MM.1S (cell line): ENCODE results near the gene ERFL.

Experiments used
- DNase-seq: peaks from one replicate; pipeline ENCODE4 v3.0.0-alpha.2; 2015
- H2AFZ ChIP-seq: fragments of 300-600 bp; sonication (generic); 2 replicates; pipeline ENCODE4 v1.6.0; 2016; ENCODE audit warnings: antibody characterized with exemption, low read length
- H3F3A ChIP-seq: fragments of 300-600 bp; sonication (generic); 2 replicates; pipeline ENCODE4 v1.6.1; 2016; ENCODE audit warnings: mild to moderate bottlenecking, antibody characterized with exemption, low read length, moderate library complexity, mixed read lengths; ENCODE audit not compliant: insufficient read depth
- H3K27ac ChIP-seq: fragments of 300-600 bp; sonication (generic); 2 replicates; pipeline ENCODE4 v1.5.1; 2016; ENCODE audit warnings: mild to moderate bottlenecking, low read length
- H3K27me3 ChIP-seq: fragments of 300-600 bp; sonication (generic); replicated peaks from 2 replicates; pipeline ENCODE4 v1.6.0; 2016; ENCODE audit warnings: low read length; ENCODE audit not compliant: insufficient read depth
- H3K36me3 ChIP-seq: fragments of 300-600 bp; sonication (generic); replicated peaks from 2 replicates; pipeline ENCODE4 v1.6.1; 2016; ENCODE audit warnings: mild to moderate bottlenecking, low read length, mixed read lengths; ENCODE audit not compliant: insufficient read depth
- H3K4me1 ChIP-seq: fragments of 300-600 bp; sonication (generic); 2 replicates; pipeline ENCODE4 v1.6.1; 2016; ENCODE audit warnings: low read length, mixed read lengths
- H3K4me2 ChIP-seq: fragments of 300-600 bp; sonication (generic); 2 replicates; pipeline ENCODE4 v1.6.0; 2016; ENCODE audit warnings: low read depth, low read length
- H3K4me3 ChIP-seq: fragments of 300-600 bp; sonication (generic); 2 replicates; pipeline ENCODE4 v1.5.1; 2016; ENCODE audit warnings: low read length, mixed read lengths
- H3K79me2 ChIP-seq: fragments of 300-600 bp; sonication (generic); 2 replicates; pipeline ENCODE4 v1.6.1; 2016; ENCODE audit warnings: mixed run types, low read length, mixed read lengths
- H3K9ac ChIP-seq: fragments of 300-600 bp; sonication (generic); 2 replicates; pipeline ENCODE4 v1.6.1; 2016; ENCODE audit warnings: low read length, mixed read lengths
- H3K9me2 ChIP-seq: fragments of 300-600 bp; sonication (generic); replicated peaks from 2 replicates; pipeline ENCODE4 v1.6.1; 2016; ENCODE audit warnings: mild to moderate bottlenecking, low read length, mixed read lengths; ENCODE audit not compliant: insufficient read depth
- H3K9me3 ChIP-seq: fragments of 300-600 bp; sonication (generic); replicated peaks from 2 replicates; pipeline ENCODE4 v1.6.1; 2016; ENCODE audit warnings: mild to moderate bottlenecking, low read length, mixed read lengths; ENCODE audit not compliant: insufficient read depth
- H4K20me1 ChIP-seq: fragments of 300-600 bp; sonication (generic); 2 replicates; pipeline ENCODE4 v1.6.1; 2016; ENCODE audit warnings: mild to moderate bottlenecking, low read length, moderate library complexity, mixed read lengths; ENCODE audit not compliant: insufficient read depth
- EZH2 ChIP-seq: fragments of 300-600 bp; sonication (generic); optimal IDR thresholded peaks from 2 replicates; pipeline ENCODE3; 2017; ENCODE audit warnings: low read depth, mild to moderate bottlenecking, antibody characterized with exemption, low read length, mixed read lengths
- EZH2phosphoT487 ChIP-seq: fragments of 300-600 bp; sonication (generic); IDR thresholded peaks from 2 replicates; pipeline ENCODE4 v1.6.1; 2018; ENCODE audit warnings: antibody characterized with exemption, low read length
- TF ChIP-seq, protein P1 (sequence below): fragments of 300-600 bp; sonication (generic); IDR thresholded peaks from 2 replicates; pipeline ENCODE4 v1.5.1; 2016; ENCODE audit warnings: antibody characterized with exemption, low read length, mixed read lengths

ERFL gene

DNA sequence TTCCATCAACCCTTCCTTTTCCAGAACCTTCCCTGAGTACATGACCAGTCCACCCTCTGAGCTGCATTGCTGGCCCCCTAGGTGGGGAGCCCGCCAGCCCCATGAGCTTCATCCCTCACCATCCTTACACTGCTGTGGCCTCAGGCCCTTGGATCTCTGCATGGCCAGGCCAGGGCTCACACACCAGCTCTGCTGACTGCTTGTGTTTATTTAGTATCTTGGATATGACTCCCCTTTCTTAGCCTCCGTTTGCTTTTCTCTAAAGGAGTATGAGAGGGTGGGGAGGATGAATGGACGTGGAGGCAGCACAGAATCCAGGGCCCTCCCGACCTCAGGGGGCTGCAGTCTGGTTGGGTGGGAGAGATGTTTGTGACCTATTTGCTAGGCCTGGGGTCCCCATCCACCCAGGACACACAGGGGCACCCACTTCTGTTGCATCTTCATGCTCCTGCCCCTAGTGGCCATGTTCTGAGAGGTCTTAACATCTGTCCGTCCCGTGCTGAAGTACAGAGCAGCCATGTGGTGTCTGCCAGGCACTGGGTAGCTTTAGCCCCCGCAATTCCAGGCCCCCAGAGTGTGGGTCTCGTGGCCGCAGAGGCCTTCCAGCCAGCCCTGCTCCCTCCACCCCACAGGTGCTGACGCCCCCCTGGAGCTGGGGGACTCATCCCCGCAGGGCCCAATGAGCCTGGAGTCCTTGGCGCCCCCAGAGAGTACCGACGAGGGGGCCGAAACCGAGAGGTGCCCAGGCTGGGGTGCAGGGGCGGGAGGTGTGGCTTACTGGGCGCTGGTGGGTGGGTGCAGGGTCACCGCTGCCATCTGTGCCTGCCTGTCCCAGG lies 32.3 kb downstream of the ERFL start:
- H3K4me1 ChIP-seq = no peaks in the 10 kb centered on the region
- no peaks in the 10 kb centered on the region for H4K20me1 ChIP-seq
- no peaks in the 10 kb centered on the region for H3K36me3 ChIP-seq
- H3F3A ChIP-seq = no peaks in the 10 kb centered on the region
- no peak for DNase-seq
- H3K9me3 ChIP-seq = no peaks in the 10 kb centered on the region
- H3K4me3 ChIP-seq = no peak overlapping the region
- TF ChIP-seq, protein P1, sequence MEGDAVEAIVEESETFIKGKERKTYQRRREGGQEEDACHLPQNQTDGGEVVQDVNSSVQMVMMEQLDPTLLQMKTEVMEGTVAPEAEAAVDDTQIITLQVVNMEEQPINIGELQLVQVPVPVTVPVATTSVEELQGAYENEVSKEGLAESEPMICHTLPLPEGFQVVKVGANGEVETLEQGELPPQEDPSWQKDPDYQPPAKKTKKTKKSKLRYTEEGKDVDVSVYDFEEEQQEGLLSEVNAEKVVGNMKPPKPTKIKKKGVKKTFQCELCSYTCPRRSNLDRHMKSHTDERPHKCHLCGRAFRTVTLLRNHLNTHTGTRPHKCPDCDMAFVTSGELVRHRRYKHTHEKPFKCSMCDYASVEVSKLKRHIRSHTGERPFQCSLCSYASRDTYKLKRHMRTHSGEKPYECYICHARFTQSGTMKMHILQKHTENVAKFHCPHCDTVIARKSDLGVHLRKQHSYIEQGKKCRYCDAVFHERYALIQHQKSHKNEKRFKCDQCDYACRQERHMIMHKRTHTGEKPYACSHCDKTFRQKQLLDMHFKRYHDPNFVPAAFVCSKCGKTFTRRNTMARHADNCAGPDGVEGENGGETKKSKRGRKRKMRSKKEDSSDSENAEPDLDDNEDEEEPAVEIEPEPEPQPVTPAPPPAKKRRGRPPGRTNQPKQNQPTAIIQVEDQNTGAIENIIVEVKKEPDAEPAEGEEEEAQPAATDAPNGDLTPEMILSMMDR = peak; percentile 32
- TF ChIP-seq EZH2phosphoT487 (no peak), EZH2 (no peak)
- H3K9ac ChIP-seq = no peak overlapping the region
- H2AFZ ChIP-seq = no peak overlapping the region
- no peak overlapping the region for H3K27ac ChIP-seq
- no peaks in the 10 kb centered on the region for H3K9me2 ChIP-seq
- H3K27me3 ChIP-seq = no peaks in the 10 kb centered on the region
- no peak overlapping the region for H3K4me2 ChIP-seq
- H3K79me2 ChIP-seq = no peaks in the 10 kb centered on the region

DNA sequence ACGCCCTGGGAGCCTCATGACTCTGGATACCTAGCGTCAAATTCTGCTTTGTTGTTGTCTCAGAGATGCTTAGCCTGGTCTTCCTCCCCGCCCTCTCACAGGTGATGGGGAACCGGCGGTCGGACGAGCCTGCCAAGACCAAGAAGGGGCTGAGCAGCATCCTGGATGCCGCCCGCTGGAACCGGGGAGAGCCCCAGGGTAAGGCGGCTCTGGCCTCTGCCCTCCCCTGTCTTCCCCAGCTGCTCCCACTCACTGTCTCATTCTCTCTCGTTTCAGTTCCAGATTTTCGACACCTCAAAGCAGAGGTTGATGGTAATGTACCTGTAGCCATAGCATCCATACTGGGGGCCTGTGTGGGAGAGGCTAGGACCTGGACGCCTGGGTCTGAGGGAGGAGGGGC lies 33.9 kb downstream of the ERFL start:
- no peaks in the 10 kb centered on the region for H3K9me3 ChIP-seq
- no peak overlapping the region for H3K9ac ChIP-seq
- no peak for DNase-seq
- no peak overlapping the region for H2AFZ ChIP-seq
- H3K36me3 ChIP-seq = no peaks in the 10 kb centered on the region
- TF ChIP-seq, protein P1 = no peak
- TF ChIP-seq EZH2 (no peak), EZH2phosphoT487 (no peak)
- no peaks in the 10 kb centered on the region for H3K9me2 ChIP-seq
- no peak overlapping the region for H3K27ac ChIP-seq
- no peaks in the 10 kb centered on the region for H4K20me1 ChIP-seq
- no peak overlapping the region for H3K4me2 ChIP-seq
- H3K4me3 ChIP-seq = no peak overlapping the region
- no peaks in the 10 kb centered on the region for H3K27me3 ChIP-seq
- no peaks in the 10 kb centered on the region for H3F3A ChIP-seq
- no peaks in the 10 kb centered on the region for H3K4me1 ChIP-seq
- no peaks in the 10 kb centered on the region for H3K79me2 ChIP-seq

DNA sequence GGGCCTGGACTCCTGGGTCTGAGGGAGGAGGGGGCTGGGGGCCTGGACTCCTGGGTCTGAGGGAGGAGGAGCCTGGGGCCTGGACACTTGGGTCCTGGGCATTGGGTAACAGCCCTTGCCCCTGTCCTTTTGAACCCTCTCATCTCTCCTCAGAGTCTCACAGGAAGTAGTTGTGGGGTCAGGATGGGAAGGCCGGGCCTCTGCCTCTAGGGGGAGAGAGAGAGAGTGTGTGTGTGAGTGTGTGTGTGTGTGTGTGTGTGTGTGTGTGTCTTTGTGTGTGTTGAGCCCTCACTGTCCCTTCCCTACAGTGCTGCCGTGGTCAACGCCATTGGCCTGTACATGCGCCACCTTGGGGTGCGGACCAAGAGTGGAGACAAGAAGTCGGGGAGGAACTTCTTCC lies 34.4 kb downstream of the ERFL start:
- peak; percentile 21 for DNase-seq

More for the DNA sequence above, 34.4 kb downstream of the ERFL start:
- no peaks in the 10 kb centered on the region for H3K9me3 ChIP-seq
- no peak overlapping the region for H2AFZ ChIP-seq
- no peaks in the 10 kb centered on the region for H3F3A ChIP-seq
- no peaks in the 10 kb centered on the region for H3K27me3 ChIP-seq
- no peak overlapping the region for H3K4me2 ChIP-seq
- no peak overlapping the region for H3K4me3 ChIP-seq
- no peaks in the 10 kb centered on the region for H4K20me1 ChIP-seq
- H3K9ac ChIP-seq = no peak overlapping the region
- no peaks in the 10 kb centered on the region for H3K79me2 ChIP-seq
- no peaks in the 10 kb centered on the region for H3K4me1 ChIP-seq
- H3K27ac ChIP-seq = no peak overlapping the region
- TF ChIP-seq, protein P1 = no peak
- no peak for TF ChIP-seq EZH2phosphoT487
- TF ChIP-seq EZH2 = no peak
- H3K36me3 ChIP-seq = no peaks in the 10 kb centered on the region
- no peaks in the 10 kb centered on the region for H3K9me2 ChIP-seq
